GM12878 (cell line): Measurements from ENCODE around the gene SIRT2.

Source experiments
- BCL11A ChIP-seq: IDR thresholded peaks from 2 replicates; pipeline ENCODE4 v1.6.1; 2011; ENCODE audit warnings: low read depth, low read length
- EGR1 ChIP-seq, 2 experiments: IDR thresholded peaks; 1 replicate in 1 of 2; 2 replicates in 1 of 2; pipeline ENCODE4 v1.6.1; 2011 to 2012; ENCODE audit warnings: low read depth in 2 of 2, low read length in 2 of 2, borderline replicate concordance in 1 of 2, mild to moderate bottlenecking in 1 of 2, moderate library complexity in 1 of 2
- EP300 ChIP-seq, 2 experiments: fragments of 150-350 bp in 1 of 2; IDR thresholded peaks; 2 replicates each; pipeline ENCODE4 v1.6.1; 2011 to 2012; ENCODE audit warnings: low read depth in 2 of 2, low read length in 2 of 2, borderline replicate concordance in 1 of 2, improper control_type of control experiment in 1 of 2, inconsistent platforms in 1 of 2; ENCODE audit not compliant: control insufficient read depth in 1 of 2
- KAT2A ChIP-seq: conservative IDR thresholded peaks from 2 replicates; pipeline ENCODE4 v1.6.1; 2011; ENCODE audit warnings: low read depth, low read length; ENCODE audit not compliant: control insufficient read depth
- NKRF ChIP-seq: fragments of 450-650 bp; conservative IDR thresholded peaks from 2 replicates; pipeline ENCODE4 v1.6.1; 2017; ENCODE audit warnings: mild to moderate bottlenecking, moderate library complexity
- POLR2AphosphoS5 ChIP-seq: IDR thresholded peaks from 2 replicates; pipeline ENCODE4 v1.6.1; 2011; ENCODE audit warnings: mild to moderate bottlenecking, low read length, inconsistent platforms
- RAD51 ChIP-seq: fragments of 450-650 bp; IDR thresholded peaks from 2 replicates; pipeline ENCODE4 v1.6.1; 2016; ENCODE audit warnings: moderate library complexity, mild to moderate bottlenecking, inconsistent platforms
- RBBP5 ChIP-seq: fragments of 200-600 bp; sonication (generic); conservative IDR thresholded peaks from 2 replicates; pipeline ENCODE4 v1.6.1; 2016
- RCOR1 ChIP-seq: conservative IDR thresholded peaks from 2 replicates; pipeline ENCODE4 v1.6.1; 2012; ENCODE audit warnings: low read depth, low read length, improper control_type of control experiment

GRCh38 chr19:38944981-38945506, 45.6 kb upstream of the SIRT2 start:
- no peak for TF ChIP-seq RAD51
- no peak for TF ChIP-seq KAT2A
- no peak for TF ChIP-seq POLR2AphosphoS5
- TF ChIP-seq BCL11A: no peak
- TF ChIP-seq EGR1 (IDR thresholded peaks at IDR 0.05; ENCODE audit: borderline replicate concordance in 1 of 2, low read depth in 2 of 2, low read length in 2 of 2): no peak
- no peak for TF ChIP-seq NKRF
- TF ChIP-seq RBBP5: no peak
- no peak for TF ChIP-seq EP300 (IDR thresholded peaks at IDR 0.05; ENCODE audit: borderline replicate concordance in 1 of 2, control insufficient read depth in 1 of 2, low read depth in 2 of 2, low read length in 2 of 2)
- TF ChIP-seq RCOR1: no peak
